ENCODE data around the gene ACBD4. TPM values are rescaled to one million over a fixed set of nuclear protein-coding genes. Genes with fewer than 3 reads are reported as not detected.

The ACBD4 gene
- total and polyA plus RNA-seq, 2 of the 13 experiments (the other 11 are each of a cell fraction or from before 2014, with no cell fraction given) = 16.1 to 26.9 TPM

GRCh38 chr17:45123930-45124796 lies 11.3 kb upstream of the ACBD4 start (continued):
- TF ChIP-seq, protein P1, sequence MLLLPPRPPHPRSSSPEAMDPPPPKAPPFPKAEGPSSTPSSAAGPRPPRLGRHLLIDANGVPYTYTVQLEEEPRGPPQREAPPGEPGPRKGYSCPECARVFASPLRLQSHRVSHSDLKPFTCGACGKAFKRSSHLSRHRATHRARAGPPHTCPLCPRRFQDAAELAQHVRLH (CRISPR knock-in tag; IDR thresholded peaks at IDR 0.05; ENCODE audit: borderline replicate concordance, low read depth) = 0 out of 2 replicates have a peak, but pooled peaks have one; percentile 40
- TF ChIP-seq KLF9 (CRISPR knock-in tag; IDR thresholded peaks at IDR 0.05; ENCODE audit: low read depth) = no peak
- peak; percentile 56 for TF ChIP-seq HNRNPLL (IDR thresholded peaks at IDR 0.05; ENCODE audit: low read depth, low read length, poor library complexity, severe bottlenecking)
- TF ChIP-seq ZBTB20 (CRISPR knock-in tag; IDR thresholded peaks at IDR 0.05; ENCODE audit: borderline replicate concordance, low read depth) = peak; percentile 66; the same call in 1 of the 2 replicates
- TF ChIP-seq ZBTB38 (CRISPR knock-in tag; IDR thresholded peaks at IDR 0.05) = peak; percentile 66; the same call in 1 of the 2 replicates
- peak; percentile 71; the same call in 1 of the 2 replicates for TF ChIP-seq ESRRA (CRISPR knock-in tag; IDR thresholded peaks at IDR 0.05; ENCODE audit: low read depth)
- no peak for TF ChIP-seq ZBTB26 (CRISPR knock-in tag; IDR thresholded peaks at IDR 0.05; ENCODE audit: borderline replicate concordance)
- TF ChIP-seq ARNTL (CRISPR knock-in tag; IDR thresholded peaks at IDR 0.05) = peak; percentile 17; the same call in 1 of the 2 replicates
- TF ChIP-seq WIZ (CRISPR knock-in tag; IDR thresholded peaks at IDR 0.05) = no peak
- 0 out of 2 replicates have a peak, but pooled peaks have one; percentile 79 for TF ChIP-seq KIAA2018 (CRISPR knock-in tag; IDR thresholded peaks at IDR 0.05; ENCODE audit: borderline replicate concordance)
- no peak for TF ChIP-seq FOXJ3 (CRISPR knock-in tag; IDR thresholded peaks at IDR 0.05; ENCODE audit: borderline replicate concordance)
- TF ChIP-seq RBM22 (optimal IDR thresholded peaks at IDR 0.05; ENCODE audit: low read length) = peak; percentile 55
- peak; percentile 74 for TF ChIP-seq HIVEP1 (CRISPR knock-in tag; IDR thresholded peaks at IDR 0.05)
- no peak for TF ChIP-seq ZNF563 (CRISPR knock-in tag; IDR thresholded peaks at IDR 0.05)
- TF ChIP-seq, protein P2, sequence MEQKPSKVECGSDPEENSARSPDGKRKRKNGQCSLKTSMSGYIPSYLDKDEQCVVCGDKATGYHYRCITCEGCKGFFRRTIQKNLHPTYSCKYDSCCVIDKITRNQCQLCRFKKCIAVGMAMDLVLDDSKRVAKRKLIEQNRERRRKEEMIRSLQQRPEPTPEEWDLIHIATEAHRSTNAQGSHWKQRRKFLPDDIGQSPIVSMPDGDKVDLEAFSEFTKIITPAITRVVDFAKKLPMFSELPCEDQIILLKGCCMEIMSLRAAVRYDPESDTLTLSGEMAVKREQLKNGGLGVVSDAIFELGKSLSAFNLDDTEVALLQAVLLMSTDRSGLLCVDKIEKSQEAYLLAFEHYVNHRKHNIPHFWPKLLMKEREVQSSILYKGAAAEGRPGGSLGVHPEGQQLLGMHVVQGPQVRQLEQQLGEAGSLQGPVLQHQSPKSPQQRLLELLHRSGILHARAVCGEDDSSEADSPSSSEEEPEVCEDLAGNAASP (CRISPR knock-in tag; IDR thresholded peaks at IDR 0.05; ENCODE audit: borderline replicate concordance) = 0 out of 2 replicates have a peak, but pooled peaks have one; percentile 40
- TF ChIP-seq ZNF160 (CRISPR knock-in tag; IDR thresholded peaks at IDR 0.05) = 0 out of 2 replicates have a peak, but pooled peaks have one; percentile 19
- TF ChIP-seq REL (CRISPR knock-in tag; conservative IDR thresholded peaks at IDR 0.05) = no peak
